ENCODE data around the gene KRTAP19-8. TPM values are rescaled to one million over a fixed set of nuclear protein-coding genes. Genes with fewer than 3 reads are reported as not detected.

KRTAP19-8 gene
- polyA plus RNA-seq, 3 donors, result not detected

DNA sequence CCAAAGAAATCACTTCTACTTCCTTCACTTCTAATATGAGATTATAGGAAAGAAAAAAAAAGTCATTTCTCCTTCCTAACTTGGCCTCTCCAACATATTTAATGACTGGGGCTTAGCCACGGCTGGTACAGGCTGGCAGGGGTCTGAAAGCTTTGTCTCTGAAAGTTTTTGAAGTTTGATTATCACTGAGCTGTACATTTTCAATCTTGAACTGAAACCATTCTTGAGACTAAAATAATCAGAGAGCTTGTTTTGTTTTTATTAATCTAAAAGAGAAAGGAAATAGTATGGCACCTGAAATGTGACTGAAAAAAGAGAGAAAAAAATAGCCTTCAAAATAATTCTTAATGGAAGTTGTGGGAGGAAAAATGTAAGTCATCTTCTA lies 3.8 kb upstream of the KRTAP19-8 start:
- Histone ChIP-seq H3K79me2 (ENCODE audit: insufficient read depth, low read length) (no peaks in the 10 kb centered on the region), H4K20me1 (ENCODE audit: insufficient read depth, low read length) (no peaks in the 10 kb centered on the region), H3K9ac (ENCODE audit: insufficient read depth, low read length, poor library complexity, severe bottlenecking) (no peak overlapping the region), H3K9me3 (replicated peaks in 1 of 2; ENCODE audit: control insufficient read depth in 1 of 2, insufficient read depth in 1 of 2, low read length in 2 of 2) (no peaks in the 10 kb centered on the region), H3K4me3 (replicated peaks in 1 of 3; ENCODE audit: low read depth in 2 of 3, low read length in 3 of 3) (no peak overlapping the region), H3K36me3 (replicated peaks in 1 of 2; ENCODE audit: control insufficient read depth in 1 of 2, insufficient read depth in 2 of 2, low read length in 2 of 2) (no peaks in the 10 kb centered on the region), H3K27ac (ENCODE audit: low read depth in 1 of 2, low read length in 2 of 2) (no peak overlapping the region), H3K4me1 (ENCODE audit: control insufficient read depth in 1 of 2, insufficient read depth in 2 of 2, low read length in 2 of 2) (no peaks in the 10 kb centered on the region), H3K27me3 (ENCODE audit: control insufficient read depth in 2 of 2, insufficient read depth in 2 of 2, low read length in 2 of 2) (no peaks in the 10 kb centered on the region), H2AFZ (ENCODE audit: insufficient read depth, low read depth, low read length, poor library complexity, severe bottlenecking) (no peak overlapping the region), H3K4me2 (replicated peaks; ENCODE audit: extremely low read depth, low read length, poor library complexity, severe bottlenecking) (no peak overlapping the region)
- Mint-ChIP-seq H3K27me3 (ENCODE audit: low read depth in 3 of 3) (peaks cover 2 to 4% (median 3%) of the 10 kb centered on the region in 3 donors), H3K4me1 (no peaks in the 10 kb centered on the region), H3K9me3 (peaks cover 0 to 20% (median 3%) of the 10 kb centered on the region in 7 donors), H3K27ac (no peak overlapping the region), H3K36me3 (no peaks in the 10 kb centered on the region), H3K4me3 (no peak overlapping the region)
- DNase-seq, result no peak
- intact Hi-C loops (cut with micrococcal nuclease), result no loop called here
- no CpG with 5 or more reads among the region's 1 CpG for WGBS (ENCODE audit: insufficient coverage)
- TF ChIP-seq, protein P1, sequence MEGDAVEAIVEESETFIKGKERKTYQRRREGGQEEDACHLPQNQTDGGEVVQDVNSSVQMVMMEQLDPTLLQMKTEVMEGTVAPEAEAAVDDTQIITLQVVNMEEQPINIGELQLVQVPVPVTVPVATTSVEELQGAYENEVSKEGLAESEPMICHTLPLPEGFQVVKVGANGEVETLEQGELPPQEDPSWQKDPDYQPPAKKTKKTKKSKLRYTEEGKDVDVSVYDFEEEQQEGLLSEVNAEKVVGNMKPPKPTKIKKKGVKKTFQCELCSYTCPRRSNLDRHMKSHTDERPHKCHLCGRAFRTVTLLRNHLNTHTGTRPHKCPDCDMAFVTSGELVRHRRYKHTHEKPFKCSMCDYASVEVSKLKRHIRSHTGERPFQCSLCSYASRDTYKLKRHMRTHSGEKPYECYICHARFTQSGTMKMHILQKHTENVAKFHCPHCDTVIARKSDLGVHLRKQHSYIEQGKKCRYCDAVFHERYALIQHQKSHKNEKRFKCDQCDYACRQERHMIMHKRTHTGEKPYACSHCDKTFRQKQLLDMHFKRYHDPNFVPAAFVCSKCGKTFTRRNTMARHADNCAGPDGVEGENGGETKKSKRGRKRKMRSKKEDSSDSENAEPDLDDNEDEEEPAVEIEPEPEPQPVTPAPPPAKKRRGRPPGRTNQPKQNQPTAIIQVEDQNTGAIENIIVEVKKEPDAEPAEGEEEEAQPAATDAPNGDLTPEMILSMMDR (IDR thresholded peaks at IDR 0.05), result no peak

GRCh38 chr21:31041295-31042079 lies 3.2 kb upstream of the KRTAP19-8 start:
- Mint-ChIP-seq H3K27me3 (ENCODE audit: low read depth in 3 of 3) (peaks cover 2 to 4% (median 3%) of the 10 kb centered on the region in 3 donors), H3K27ac (no peak overlapping the region), H3K36me3 (no peaks in the 10 kb centered on the region), H3K4me3 (no peak overlapping the region), H3K9me3 (peaks cover 0 to 18% (median 3%) of the 10 kb centered on the region in 7 donors), H3K4me1 (no peaks in the 10 kb centered on the region)
- 92% methylated on average over 9 of the region's 11 CpGs for WGBS (ENCODE audit: insufficient coverage)
- TF ChIP-seq, protein P1 (IDR thresholded peaks at IDR 0.05), result no peak
- no peaks in the 10 kb centered on the region for H3K9me3 ChIP-seq (replicated peaks in 1 of 2; ENCODE audit: control insufficient read depth in 1 of 2, insufficient read depth in 1 of 2, low read length in 2 of 2)
- no peaks in the 10 kb centered on the region for H3K36me3 ChIP-seq (replicated peaks in 1 of 2; ENCODE audit: control insufficient read depth in 1 of 2, insufficient read depth in 2 of 2, low read length in 2 of 2)
- H2AFZ ChIP-seq (ENCODE audit: insufficient read depth, low read depth, low read length, poor library complexity, severe bottlenecking), result no peak overlapping the region
- no peaks in the 10 kb centered on the region for H3K4me1 ChIP-seq (ENCODE audit: control insufficient read depth in 1 of 2, insufficient read depth in 2 of 2, low read length in 2 of 2)
- no peaks in the 10 kb centered on the region for H4K20me1 ChIP-seq (ENCODE audit: insufficient read depth, low read length)
- no peak overlapping the region for H3K4me2 ChIP-seq (replicated peaks; ENCODE audit: extremely low read depth, low read length, poor library complexity, severe bottlenecking)
- H3K9ac ChIP-seq (ENCODE audit: insufficient read depth, low read length, poor library complexity, severe bottlenecking), result no peak overlapping the region
- no peak for DNase-seq
- intact Hi-C loops (cut with micrococcal nuclease), result no loop called here
- H3K27me3 ChIP-seq (ENCODE audit: control insufficient read depth in 2 of 2, insufficient read depth in 2 of 2, low read length in 2 of 2), result no peaks in the 10 kb centered on the region
- H3K27ac ChIP-seq (ENCODE audit: low read depth in 1 of 2, low read length in 2 of 2), result no peak overlapping the region
- H3K79me2 ChIP-seq (ENCODE audit: insufficient read depth, low read length), result no peaks in the 10 kb centered on the region
- no peak overlapping the region for H3K4me3 ChIP-seq (replicated peaks in 1 of 3; ENCODE audit: low read depth in 2 of 3, low read length in 3 of 3)
